ELR (cell line): ENCODE data around the gene ACTR3C.
"Not testable (repeated sequence)": the region's sequence is repeated elsewhere in the genome, so short reads cannot be mapped to it uniquely, and the experiment has no call there.

Source experiments
- DNase-seq: peaks from one replicate; pipeline ENCODE4 v3.0.0-alpha.2; 2015; ENCODE audit warnings: low read depth

The ACTR3C gene

DNA sequence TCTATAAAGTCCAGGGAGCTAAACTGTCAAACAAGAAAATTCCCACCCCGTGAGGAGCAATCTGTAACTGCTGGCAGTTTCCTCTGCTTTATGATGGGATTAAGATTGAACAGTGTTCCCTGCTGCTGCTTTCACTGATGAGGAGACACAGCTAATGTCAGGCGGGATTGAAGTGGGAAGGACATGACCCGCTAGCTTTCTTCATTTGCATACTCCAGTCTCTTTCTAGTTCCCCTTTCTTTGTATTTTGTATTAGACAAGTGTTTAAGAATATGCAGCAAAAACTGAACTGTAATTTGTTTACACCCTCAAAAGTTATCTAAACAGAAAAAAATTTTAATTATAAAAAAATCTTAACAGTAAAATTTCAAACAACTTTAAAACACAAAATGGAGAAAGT is 40.2 kb downstream of the ACTR3C start:
- not testable (repeated sequence) for DNase-seq

- not testable (repeated sequence) for DNase-seq
Measured at GRCh38 chr7:150281681-150282403, 41.5 kb downstream of the ACTR3C start.

GRCh38 chr7:150278383-150278782 is 45.0 kb downstream of the ACTR3C start:
- not testable (repeated sequence) for DNase-seq

DNA sequence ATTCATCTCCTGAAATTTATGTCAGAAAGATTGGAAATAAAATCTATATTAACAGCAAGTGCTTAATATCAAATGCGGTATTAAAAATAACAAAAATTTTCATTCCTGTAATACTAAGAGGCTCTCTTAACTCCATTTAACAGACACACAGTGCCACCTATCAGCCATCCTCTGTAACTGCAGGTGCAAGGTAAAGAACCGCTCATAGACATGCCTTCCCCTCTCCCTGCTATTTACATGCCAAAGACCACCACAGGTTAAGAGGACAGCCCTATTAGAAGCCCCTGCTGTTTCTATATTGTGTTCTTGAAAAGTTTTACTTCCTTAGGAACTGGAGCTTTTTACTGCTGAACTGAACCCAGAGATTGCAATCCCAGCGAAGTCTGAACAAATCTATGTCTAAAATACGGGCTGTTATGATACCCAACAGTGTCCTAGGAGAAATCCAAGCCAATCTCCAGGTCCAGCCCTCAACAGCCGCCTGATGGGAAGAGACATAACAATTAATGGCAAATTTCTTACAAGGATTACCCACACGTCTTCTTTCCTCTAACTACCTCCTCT is 47.1 kb downstream of the ACTR3C start:
- DNase-seq = peak; percentile 41

- DNase-seq = not testable (repeated sequence)
Measured at GRCh38 chr7:150271898-150272297, 51.4 kb downstream of the ACTR3C start.

DNA sequence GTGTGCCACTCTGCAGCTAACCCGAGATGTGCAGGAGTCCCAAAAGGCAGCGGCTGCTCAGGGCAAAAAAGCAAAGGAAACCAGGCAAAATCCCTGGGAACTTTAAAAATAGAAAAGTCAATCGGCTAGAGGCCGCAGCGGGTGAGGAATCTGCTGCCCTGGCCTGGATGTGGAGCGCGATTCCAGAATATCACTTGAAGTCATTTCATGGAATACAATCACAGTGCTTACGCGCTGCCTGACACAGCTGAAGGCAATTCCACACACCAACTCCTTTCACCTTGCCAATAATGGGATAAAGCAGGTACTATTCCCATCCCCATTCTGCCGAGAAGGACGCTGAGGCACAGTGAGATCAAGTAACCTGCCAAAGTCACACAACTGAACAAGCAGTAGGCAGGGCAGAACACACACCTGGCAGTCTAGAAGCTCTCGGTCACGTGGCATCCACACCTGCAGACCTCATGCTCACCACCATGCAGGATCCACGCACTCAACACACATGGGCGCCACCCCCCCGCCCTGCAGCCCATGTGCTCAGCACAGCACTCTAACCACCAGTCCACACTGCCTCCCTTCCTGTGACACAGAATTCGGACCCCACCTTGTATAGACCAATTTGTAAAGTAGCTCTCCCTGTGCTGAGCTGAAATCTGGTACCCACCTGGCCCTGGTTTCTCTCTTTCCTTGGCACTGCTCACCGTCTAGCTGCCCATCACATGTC is 53.1 kb downstream of the ACTR3C start:
- DNase-seq = not testable (repeated sequence)

- not testable (repeated sequence) for DNase-seq
Measured at GRCh38 chr7:150268798-150269197, 54.5 kb downstream of the ACTR3C start.

DNA sequence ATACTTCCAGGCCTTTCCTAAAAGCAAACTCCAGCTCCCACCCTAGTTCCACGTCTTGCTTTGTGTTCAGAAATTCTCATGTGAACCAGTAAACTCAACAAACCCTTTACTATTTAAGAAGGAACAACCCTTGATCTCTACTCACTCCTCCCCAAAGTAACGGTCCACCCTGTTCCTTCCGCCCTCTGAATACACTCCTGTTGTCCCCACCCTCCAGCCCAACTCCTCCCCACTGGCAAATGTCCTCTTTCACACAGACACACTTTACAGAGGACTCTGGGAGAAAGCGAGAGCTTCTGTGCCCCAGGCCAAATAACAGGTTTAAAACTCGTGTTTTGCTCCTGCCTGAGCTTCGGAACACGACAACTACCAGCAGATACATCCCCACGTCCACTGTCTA is 55.1 kb downstream of the ACTR3C start:
- DNase-seq = not testable (repeated sequence)

DNA sequence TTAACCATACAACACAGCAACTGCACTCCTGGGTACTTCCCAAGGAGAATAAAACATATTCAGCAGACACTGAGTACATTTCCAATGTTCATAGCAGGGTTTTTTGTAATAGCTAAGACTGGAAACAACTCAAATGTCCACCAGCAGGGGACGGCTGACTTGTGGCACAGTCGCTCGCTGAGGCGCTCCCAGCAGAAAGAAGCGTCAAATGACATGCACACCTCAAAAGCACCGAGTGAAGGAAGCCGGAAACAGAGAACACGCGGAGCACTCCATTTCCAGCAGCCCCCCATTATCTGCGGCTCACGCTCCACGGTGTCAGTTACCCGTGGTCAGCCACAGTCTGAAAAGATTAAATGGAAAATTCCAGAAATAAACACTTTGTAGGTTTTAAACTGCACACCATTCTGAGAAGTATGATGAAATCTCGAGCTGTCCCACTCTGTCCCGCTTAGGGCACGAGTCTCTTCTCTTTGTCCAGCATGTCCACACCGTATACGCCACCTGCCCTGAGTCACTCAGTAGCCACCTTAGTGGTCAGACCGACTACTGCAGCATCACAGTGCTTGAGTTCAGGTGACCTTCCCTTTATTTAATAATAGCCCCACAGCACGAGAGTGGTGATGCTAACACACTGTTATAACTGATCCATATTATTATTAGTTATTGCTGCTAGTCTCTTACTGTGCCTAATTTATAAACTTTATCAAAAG is 56.2 kb downstream of the ACTR3C start:
- not testable (repeated sequence) for DNase-seq

DNA sequence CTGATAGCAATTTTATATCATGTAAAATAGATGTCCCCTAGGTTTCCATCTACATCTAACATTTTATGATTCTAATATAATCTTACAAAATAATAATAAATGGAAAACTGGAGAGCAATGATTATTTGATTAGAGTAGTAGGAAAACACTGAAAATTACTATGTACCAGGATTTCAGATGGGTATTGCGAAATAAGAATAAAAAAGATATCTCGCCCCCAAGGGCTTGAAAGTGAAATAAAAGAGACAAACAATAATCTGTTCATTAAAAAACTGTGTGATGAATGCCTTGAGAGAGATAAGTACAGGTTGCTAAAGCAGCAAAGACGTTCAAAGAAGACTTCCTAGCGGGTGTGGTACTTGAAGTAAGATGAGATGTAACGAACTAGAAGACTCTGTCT is 60.7 kb downstream of the ACTR3C start:
- not testable (repeated sequence) for DNase-seq

DNA sequence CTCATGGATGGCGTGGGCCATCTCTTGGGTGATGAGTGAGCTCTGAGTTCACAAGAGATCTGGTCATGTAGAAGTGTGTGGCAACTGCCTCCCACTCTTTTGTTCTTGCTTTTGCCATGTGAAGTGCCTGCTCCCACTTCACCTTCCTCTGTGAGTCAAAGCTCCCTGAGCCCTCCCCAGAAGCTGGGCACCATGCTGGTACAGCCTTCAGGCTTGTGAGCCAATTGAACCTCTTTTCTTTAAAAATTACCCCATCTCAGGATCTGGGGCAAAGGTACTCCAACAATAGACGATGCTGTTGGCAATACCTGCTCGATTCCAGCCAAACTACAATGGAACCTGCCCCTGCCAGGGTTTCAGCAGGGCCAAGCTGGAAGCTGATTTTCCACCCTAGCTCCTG is 75.6 kb downstream of the ACTR3C start:
- not testable (repeated sequence) for DNase-seq

DNA sequence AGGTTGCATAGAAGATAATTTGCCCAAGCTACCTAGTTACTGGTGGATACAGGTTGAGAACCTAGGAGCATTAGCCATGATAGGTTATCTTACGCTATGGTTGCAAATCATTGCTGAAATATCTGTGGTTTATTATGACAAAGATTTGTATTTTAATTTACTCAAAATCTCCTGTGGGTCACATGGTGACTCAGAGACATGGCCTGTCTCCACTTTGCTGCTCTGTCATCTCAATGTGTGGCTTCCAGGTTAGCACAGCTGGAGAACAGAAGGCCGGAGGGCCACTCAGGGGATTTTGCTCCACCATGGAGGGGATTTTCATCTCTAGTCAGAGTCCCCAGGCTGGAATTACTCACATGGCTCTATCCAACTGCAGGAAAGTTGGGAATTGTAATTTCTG is 78.1 kb downstream of the ACTR3C start:
- not testable (repeated sequence) for DNase-seq

- DNase-seq = not testable (repeated sequence)
Measured at GRCh38 chr7:150242935-150243334, 80.4 kb downstream of the ACTR3C start.

- not testable (repeated sequence) for DNase-seq
Measured at GRCh38 chr7:150225444-150225843, 97.9 kb downstream of the ACTR3C start.

- DNase-seq = peak; percentile 0
Measured at GRCh38 chr7:150222083-150222972, 101.0 kb downstream of the ACTR3C start.

GRCh38 chr7:150220673-150221181 is 102.6 kb downstream of the ACTR3C start:
- DNase-seq = not testable (repeated sequence)

DNA sequence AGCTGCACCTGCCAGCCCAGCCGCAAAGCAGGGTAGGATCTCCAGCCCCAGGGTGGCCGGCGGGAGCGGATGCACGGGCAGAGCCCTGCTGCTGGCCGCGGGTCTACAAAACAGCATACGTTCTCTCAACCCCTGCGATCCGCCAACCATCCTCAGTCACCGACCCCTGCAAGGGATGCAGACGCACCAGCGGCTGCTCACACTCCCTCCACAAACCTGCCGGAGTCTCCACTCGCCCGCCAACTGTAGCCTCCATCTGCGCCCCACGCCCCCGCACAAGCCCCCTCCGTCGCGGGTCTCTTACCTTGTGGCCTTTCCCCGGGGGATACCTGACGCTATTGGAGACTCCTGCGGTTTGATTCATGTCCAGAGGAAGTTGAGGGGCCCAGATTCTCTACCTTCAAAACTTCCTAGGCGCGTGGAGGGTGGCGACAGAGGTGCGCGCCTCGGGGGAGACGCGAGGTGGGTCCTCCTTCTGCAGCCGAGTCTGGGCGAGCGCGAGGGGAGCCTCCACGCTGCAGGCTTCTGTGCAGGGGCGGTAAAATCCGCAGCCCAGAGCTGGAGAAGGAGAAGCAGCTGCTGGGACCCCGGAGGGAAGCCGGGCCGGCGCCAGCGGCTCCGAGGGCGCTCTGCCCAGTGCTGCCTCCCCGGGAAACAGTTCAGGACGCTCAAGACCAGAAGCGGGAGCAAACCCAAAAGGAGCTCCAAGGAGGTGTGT is 103.2 kb downstream of the ACTR3C start:
- not testable (repeated sequence) for DNase-seq

GRCh38 chr7:150206848-150207247 is 116.5 kb downstream of the ACTR3C start:
- DNase-seq = not testable (repeated sequence)

- DNase-seq = not testable (repeated sequence)
Measured at GRCh38 chr7:150205866-150206265, 117.5 kb downstream of the ACTR3C start.

DNA sequence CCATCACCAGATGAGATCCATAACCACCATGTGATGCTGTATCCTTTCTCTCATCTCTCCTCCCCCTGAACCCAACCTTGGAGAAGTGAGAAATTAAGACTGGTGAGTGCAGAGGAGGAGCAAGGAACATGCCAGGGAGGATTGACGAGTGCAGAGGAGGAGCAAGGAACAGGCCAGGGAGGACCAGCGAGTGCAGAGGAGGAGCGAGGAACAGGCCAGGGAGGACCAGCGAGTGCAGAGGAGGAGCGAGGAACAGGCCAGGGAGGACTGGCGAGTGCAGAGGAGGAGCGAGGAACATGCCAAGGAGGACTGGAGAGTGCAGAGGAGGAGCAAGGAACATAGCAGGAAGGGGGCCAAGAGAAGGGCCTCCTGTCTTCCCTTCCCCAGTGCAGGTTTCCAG is 118.8 kb downstream of the ACTR3C start:
- not testable (repeated sequence) for DNase-seq
